ENCODE measurements around the gene YY1.

Gene YY1

GRCh38 chr14:100268591-100269207 lies 29.8 kb downstream of the YY1 start:
- no peak overlapping the region for H3K4me2 ChIP-seq (ENCODE audit: low read length)
- H3K27me3 ChIP-seq (ENCODE audit: insufficient read depth, low read length): no peaks in the 10 kb centered on the region
- no peak overlapping the region for H3K9ac ChIP-seq (ENCODE audit: low read length)
- peaks cover 66% of the 10 kb centered on the region for H3K36me3 ChIP-seq (ENCODE audit: insufficient read depth, low read length)
- no peaks in the 10 kb centered on the region for H3K4me1 ChIP-seq (ENCODE audit: insufficient read depth, low read length, severe bottlenecking)
- 0 out of 2 replicates have a peak, but pooled peaks cover 10% of the 10 kb centered on the region for H4K20me1 ChIP-seq (ENCODE audit: insufficient read depth, low read length)
- H3K27ac ChIP-seq (ENCODE audit: low read depth, low read length, poor library complexity, severe bottlenecking): no peak overlapping the region
- no peak overlapping the region for H3K4me3 ChIP-seq (ENCODE audit: low read depth, low read length, poor library complexity, severe bottlenecking)
- no peak for TF ChIP-seq CTCF (IDR thresholded peaks at IDR 0.05; ENCODE audit: low read length)
- TF ChIP-seq EZH2 (IDR thresholded peaks at IDR 0.05; ENCODE audit: borderline replicate concordance, low read length): no peak
- no peak overlapping the region for H2AFZ ChIP-seq (ENCODE audit: low read length)
- no peaks in the 10 kb centered on the region for H3K9me3 ChIP-seq (ENCODE audit: low read length)
- H3K79me2 ChIP-seq (ENCODE audit: insufficient read depth, low read length): peaks cover 79% of the 10 kb centered on the region
- no peaks in the 10 kb centered on the region for H3F3A ChIP-seq (ENCODE audit: insufficient read depth, low read length)
- no peaks in the 10 kb centered on the region for H3K9me2 ChIP-seq (ENCODE audit: low read depth, low read length)

- Histone ChIP-seq H3K9me2 (ENCODE audit: low read depth, low read length) (no peaks in the 10 kb centered on the region), H2AFZ (ENCODE audit: low read length) (no peak overlapping the region), H3K9me3 (ENCODE audit: low read length) (no peaks in the 10 kb centered on the region), H3K79me2 (ENCODE audit: insufficient read depth, low read length) (peaks cover 78% of the 10 kb centered on the region), H3K4me1 (ENCODE audit: insufficient read depth, low read length, severe bottlenecking) (no peaks in the 10 kb centered on the region), H3K4me2 (ENCODE audit: low read length) (no peak overlapping the region), H4K20me1 (ENCODE audit: insufficient read depth, low read length) (0 out of 2 replicates have a peak, but pooled peaks cover 10% of the 10 kb centered on the region), H3K27me3 (ENCODE audit: insufficient read depth, low read length) (no peaks in the 10 kb centered on the region), H3K36me3 (ENCODE audit: insufficient read depth, low read length) (peaks cover 69% of the 10 kb centered on the region; the same call in 1 of the 2 replicates), H3K4me3 (ENCODE audit: low read depth, low read length, poor library complexity, severe bottlenecking) (no peak overlapping the region), H3K27ac (ENCODE audit: low read depth, low read length, poor library complexity, severe bottlenecking) (no peak overlapping the region), H3F3A (ENCODE audit: insufficient read depth, low read length) (no peaks in the 10 kb centered on the region), H3K9ac (ENCODE audit: low read length) (no peak overlapping the region)
- TF ChIP-seq EZH2 (IDR thresholded peaks at IDR 0.05; ENCODE audit: borderline replicate concordance, low read length) (no peak), CTCF (IDR thresholded peaks at IDR 0.05; ENCODE audit: low read length) (peak; percentile 54)
These were observed 32.4 kb downstream of the YY1 start for GRCh38 chr14:100271247-100271939.

GRCh38 chr14:100274250-100274649 lies 35.3 kb downstream of the YY1 start:
- Histone ChIP-seq H4K20me1 (ENCODE audit: insufficient read depth, low read length) (0 out of 2 replicates have a peak, but pooled peaks cover 3% of the 10 kb centered on the region), H2AFZ (ENCODE audit: low read length) (no peak overlapping the region), H3K4me2 (ENCODE audit: low read length) (no peak overlapping the region), H3K27ac (ENCODE audit: low read depth, low read length, poor library complexity, severe bottlenecking) (no peak overlapping the region), H3K9me3 (ENCODE audit: low read length) (no peaks in the 10 kb centered on the region), H3F3A (ENCODE audit: insufficient read depth, low read length) (no peaks in the 10 kb centered on the region), H3K79me2 (ENCODE audit: insufficient read depth, low read length) (peaks cover 53% of the 10 kb centered on the region), H3K9me2 (ENCODE audit: low read depth, low read length) (no peaks in the 10 kb centered on the region), H3K4me1 (ENCODE audit: insufficient read depth, low read length, severe bottlenecking) (no peaks in the 10 kb centered on the region), H3K9ac (ENCODE audit: low read length) (no peak overlapping the region), H3K27me3 (ENCODE audit: insufficient read depth, low read length) (no peaks in the 10 kb centered on the region), H3K4me3 (ENCODE audit: low read depth, low read length, poor library complexity, severe bottlenecking) (no peak overlapping the region), H3K36me3 (ENCODE audit: insufficient read depth, low read length) (peaks cover 67% of the 10 kb centered on the region; the same call in 1 of the 2 replicates)
- TF ChIP-seq CTCF (IDR thresholded peaks at IDR 0.05; ENCODE audit: low read length) (no peak), EZH2 (IDR thresholded peaks at IDR 0.05; ENCODE audit: borderline replicate concordance, low read length) (no peak)
